ENCODE results near the gene EGFR. TPM values are rescaled to one million over a fixed set of nuclear protein-coding genes. Genes with fewer than 3 reads are reported as not detected.
"Not testable (repeated sequence)": the region's sequence is repeated elsewhere in the genome, so short reads cannot be mapped to it uniquely, and the experiment has no call there.

Gene EGFR
- total and polyA plus RNA-seq, 7 donors = 3.6 to 61.5 (median 35.6) TPM

DNA sequence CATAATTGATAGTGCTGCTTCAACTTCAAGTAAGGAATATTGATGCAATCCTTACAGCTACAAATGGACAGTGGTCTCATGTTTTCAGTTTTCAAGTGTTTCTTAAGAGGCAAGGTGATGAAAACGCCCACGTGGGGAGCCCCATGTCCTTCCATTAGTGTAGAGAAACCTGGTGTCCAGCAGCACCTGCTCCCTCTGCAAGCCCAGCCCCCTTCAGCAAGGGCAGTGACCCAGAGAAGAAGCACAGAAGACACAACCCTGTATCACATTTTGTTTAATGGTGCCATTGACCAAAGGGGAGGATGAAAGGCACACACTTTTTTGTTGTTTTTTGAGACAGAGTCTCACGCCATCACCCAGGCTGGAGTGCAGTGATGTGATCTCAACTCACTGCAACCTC, 143.7 kb downstream of the EGFR start:
- no peak for TF ChIP-seq POLR2AphosphoS5 (IDR thresholded peaks at IDR 0.05)
- TF ChIP-seq POLR2A (IDR thresholded peaks at IDR 0.05) = no peak
- TF ChIP-seq EP300 (IDR thresholded peaks at IDR 0.05) = no peak
- TF ChIP-seq, protein P1, sequence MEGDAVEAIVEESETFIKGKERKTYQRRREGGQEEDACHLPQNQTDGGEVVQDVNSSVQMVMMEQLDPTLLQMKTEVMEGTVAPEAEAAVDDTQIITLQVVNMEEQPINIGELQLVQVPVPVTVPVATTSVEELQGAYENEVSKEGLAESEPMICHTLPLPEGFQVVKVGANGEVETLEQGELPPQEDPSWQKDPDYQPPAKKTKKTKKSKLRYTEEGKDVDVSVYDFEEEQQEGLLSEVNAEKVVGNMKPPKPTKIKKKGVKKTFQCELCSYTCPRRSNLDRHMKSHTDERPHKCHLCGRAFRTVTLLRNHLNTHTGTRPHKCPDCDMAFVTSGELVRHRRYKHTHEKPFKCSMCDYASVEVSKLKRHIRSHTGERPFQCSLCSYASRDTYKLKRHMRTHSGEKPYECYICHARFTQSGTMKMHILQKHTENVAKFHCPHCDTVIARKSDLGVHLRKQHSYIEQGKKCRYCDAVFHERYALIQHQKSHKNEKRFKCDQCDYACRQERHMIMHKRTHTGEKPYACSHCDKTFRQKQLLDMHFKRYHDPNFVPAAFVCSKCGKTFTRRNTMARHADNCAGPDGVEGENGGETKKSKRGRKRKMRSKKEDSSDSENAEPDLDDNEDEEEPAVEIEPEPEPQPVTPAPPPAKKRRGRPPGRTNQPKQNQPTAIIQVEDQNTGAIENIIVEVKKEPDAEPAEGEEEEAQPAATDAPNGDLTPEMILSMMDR (IDR thresholded peaks at IDR 0.05) = no peak
- no peaks in the 10 kb centered on the region for H3K4me1 ChIP-seq
- no peaks in the 10 kb centered on the region for H3K27me3 ChIP-seq
- H3K36me3 ChIP-seq = peaks cover 28 to 84% (median 38%) of the 10 kb centered on the region in 4 donors
- no peak overlapping the region for H3K4me3 ChIP-seq
- no peak overlapping the region for H3K27ac ChIP-seq
- DNase-seq = no peak
- intact Hi-C loops (cut with DNase I) = no loop called here
- WGBS, 2 donors = 92 to 94% methylated on average over 3 of the region's 3 CpGs
- H3K9me3 ChIP-seq = no peaks in the 10 kb centered on the region

DNA sequence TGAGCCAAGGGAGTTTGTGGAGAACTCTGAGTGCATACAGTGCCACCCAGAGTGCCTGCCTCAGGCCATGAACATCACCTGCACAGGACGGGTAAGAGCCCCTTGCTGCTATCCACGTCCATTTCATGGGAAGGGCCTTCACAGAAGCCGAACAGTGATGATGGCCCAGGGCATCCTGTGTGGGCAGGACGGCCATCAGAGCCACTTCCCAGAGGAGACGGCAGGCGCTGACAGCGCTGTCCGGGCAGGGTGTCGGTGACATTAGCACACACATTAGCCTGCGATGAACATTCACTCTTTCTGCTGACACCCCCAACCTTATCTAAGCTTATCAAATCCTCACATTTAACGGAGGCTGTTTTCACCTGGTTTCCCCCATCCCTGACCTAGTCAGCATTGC, 144.9 kb downstream of the EGFR start:
- no peaks in the 10 kb centered on the region for H3K27me3 ChIP-seq
- intact Hi-C loops (cut with DNase I) = no loop called here
- no peak overlapping the region for H3K27ac ChIP-seq
- no peaks in the 10 kb centered on the region for H3K9me3 ChIP-seq
- 93 to 94% methylated on average over 11 of the region's 11 CpGs for WGBS, 2 donors
- no peak for DNase-seq
- TF ChIP-seq EP300 (IDR thresholded peaks at IDR 0.05) (no peak), POLR2AphosphoS5 (IDR thresholded peaks at IDR 0.05) (no peak), POLR2A (IDR thresholded peaks at IDR 0.05) (no peak)
- TF ChIP-seq, protein P1 (IDR thresholded peaks at IDR 0.05) = no peak
- H3K4me1 ChIP-seq = no peaks in the 10 kb centered on the region
- H3K4me3 ChIP-seq = no peak overlapping the region
- peaks cover 15 to 75% (median 28%) of the 10 kb centered on the region in 4 donors for H3K36me3 ChIP-seq

DNA sequence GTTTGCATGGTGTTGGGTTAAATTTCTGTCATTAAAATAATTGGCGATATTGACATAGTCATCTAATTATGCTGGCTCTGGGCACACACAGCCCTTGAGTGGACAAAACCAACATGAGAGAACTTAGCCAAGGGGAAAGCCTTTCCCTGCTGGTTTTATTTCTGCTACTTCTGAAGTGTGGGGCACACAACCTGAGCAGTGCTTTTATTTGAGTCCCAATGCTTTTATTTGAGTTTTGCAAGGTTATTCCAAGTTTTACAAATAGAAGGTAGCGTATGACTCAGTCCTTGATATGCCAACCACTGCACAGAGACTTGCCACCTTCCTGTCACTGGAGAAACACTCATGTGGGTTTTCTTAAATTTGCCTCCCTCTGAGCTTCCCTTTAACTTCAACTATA, 145.7 kb downstream of the EGFR start:
- H3K36me3 ChIP-seq = peaks cover 15 to 75% (median 23%) of the 10 kb centered on the region in 4 donors
- intact Hi-C loops (cut with DNase I) = no loop called here
- no peaks in the 10 kb centered on the region for H3K4me1 ChIP-seq
- no peak for TF ChIP-seq POLR2AphosphoS5 (IDR thresholded peaks at IDR 0.05)
- TF ChIP-seq, protein P1 (IDR thresholded peaks at IDR 0.05) = no peak
- no peak for TF ChIP-seq EP300 (IDR thresholded peaks at IDR 0.05)
- TF ChIP-seq POLR2A (IDR thresholded peaks at IDR 0.05) = no peak
- no peaks in the 10 kb centered on the region for H3K9me3 ChIP-seq
- H3K4me3 ChIP-seq = no peak overlapping the region
- no peak for DNase-seq
- 88 to 95% methylated on average over 2 of the region's 2 CpGs for WGBS, 2 donors
- no peak overlapping the region for H3K27ac ChIP-seq
- H3K27me3 ChIP-seq = no peaks in the 10 kb centered on the region

DNA sequence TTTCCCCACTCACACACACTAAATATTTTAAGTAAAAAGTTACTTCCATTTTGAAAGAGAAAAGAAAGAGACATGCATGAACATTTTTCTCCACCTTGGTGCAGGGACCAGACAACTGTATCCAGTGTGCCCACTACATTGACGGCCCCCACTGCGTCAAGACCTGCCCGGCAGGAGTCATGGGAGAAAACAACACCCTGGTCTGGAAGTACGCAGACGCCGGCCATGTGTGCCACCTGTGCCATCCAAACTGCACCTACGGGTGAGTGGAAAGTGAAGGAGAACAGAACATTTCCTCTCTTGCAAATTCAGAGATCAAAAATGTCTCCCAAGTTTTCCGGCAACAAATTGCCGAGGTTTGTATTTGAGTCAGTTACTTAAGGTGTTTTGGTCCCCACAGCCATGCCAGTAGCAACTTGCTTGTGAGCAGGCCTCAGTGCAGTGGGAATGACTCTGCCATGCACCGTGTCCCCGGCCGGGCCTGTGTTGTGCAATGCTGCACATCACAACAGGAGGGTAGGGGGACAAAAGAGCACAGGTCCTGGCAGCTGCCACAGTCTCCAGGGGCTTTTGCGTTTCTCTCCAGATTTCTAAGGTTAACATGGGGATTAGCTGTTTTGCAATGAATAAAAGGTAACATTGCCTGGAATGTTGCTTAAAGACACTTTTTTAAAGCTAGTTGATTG, 146.5 kb downstream of the EGFR start:
- peaks cover 15 to 75% (median 23%) of the 10 kb centered on the region in 4 donors for H3K36me3 ChIP-seq
- WGBS, 2 donors = 92 to 96% methylated on average over 13 of the region's 13 CpGs
- H3K4me1 ChIP-seq = no peaks in the 10 kb centered on the region
- H3K27ac ChIP-seq = no peak overlapping the region
- intact Hi-C loops (cut with DNase I) = no loop called here
- no peak overlapping the region for H3K4me3 ChIP-seq
- no peak for DNase-seq
- no peaks in the 10 kb centered on the region for H3K27me3 ChIP-seq
- H3K9me3 ChIP-seq = no peaks in the 10 kb centered on the region
- TF ChIP-seq EP300 (IDR thresholded peaks at IDR 0.05) (no peak), POLR2A (IDR thresholded peaks at IDR 0.05) (no peak), POLR2AphosphoS5 (IDR thresholded peaks at IDR 0.05) (no peak)
- TF ChIP-seq, protein P1 (IDR thresholded peaks at IDR 0.05) = no peak

DNA sequence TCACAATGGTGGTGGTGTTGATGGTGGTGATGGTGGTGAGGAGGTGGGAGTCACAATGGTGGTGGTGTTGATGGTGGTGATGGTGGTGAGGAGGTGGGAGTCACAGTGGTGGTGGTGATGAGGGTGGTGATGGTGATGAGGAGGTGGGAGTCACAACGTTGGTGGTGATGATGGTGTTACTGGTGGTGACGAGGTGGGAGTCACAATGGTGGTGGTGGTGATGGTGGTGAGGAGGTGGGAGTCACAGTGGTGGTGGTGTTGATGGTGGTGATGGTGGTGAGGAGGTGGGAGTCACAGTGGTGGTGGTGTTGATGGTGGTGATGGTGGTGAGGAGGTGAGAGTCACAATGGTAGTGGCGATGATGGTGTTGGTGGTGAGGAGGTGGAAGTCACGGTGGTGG, 148.5 kb downstream of the EGFR start:
- intact Hi-C loops (cut with DNase I); H3K4me3 ChIP-seq; H3K9me3 ChIP-seq; H3K4me1 ChIP-seq; H3K27me3 ChIP-seq; H3K27ac ChIP-seq; DNase-seq: not testable (repeated sequence)
- WGBS, 2 donors = 93 to 96% methylated on average over 4 of the region's 4 CpGs
- peaks cover 10 to 80% (median 28%) of the 10 kb centered on the region in 4 donors for H3K36me3 ChIP-seq

Measured in sigmoid colon (tissue), 7 donors.